GM19467 (cell line): ENCODE data around the gene ZNF580.

Experiments used
- ATAC-seq: cut with Tn5 transposase; IDR thresholded peaks from one replicate; pipeline ENCODE4 v1.9.1; 2021; ENCODE audit warnings: mild to moderate bottlenecking, moderate library complexity; ENCODE audit not compliant: unreplicated experiment

The ZNF580 gene

DNA sequence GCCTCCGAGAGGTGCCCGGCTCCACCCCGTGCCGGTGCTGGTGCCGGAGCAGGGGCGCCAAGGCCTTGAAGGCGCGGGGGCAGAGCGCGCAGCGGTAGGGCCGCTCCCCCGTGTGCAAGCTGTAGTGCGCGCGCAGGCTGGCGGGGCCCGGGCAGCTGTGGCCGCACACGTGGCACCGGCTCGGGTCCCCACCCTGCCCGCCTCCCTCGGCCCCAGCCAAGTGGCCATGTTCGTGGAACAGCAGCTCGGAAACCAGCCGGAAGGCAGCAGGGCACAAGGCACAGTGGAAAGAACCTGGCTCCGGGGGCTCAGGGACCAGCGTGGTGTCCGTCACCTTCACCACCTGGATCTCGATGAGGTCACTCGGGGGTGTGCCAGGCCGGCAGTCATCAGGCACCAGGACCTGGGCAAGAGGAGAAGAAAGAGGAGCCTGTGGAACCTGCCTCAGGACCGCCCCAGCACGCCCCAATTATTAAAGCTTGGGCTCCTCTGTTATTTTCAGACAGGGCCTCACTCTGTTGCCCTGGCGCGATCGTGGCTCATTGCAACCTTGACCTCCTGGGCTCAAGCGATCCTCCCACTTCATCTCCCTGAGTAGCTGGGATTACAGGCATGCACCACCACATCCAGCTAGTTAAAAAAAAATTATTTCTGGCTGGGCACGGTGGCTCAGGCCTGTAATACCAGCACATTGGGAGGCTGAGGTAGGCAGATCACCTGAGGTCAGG lies 18.4 kb upstream of the ZNF580 start:
- no peak for ATAC-seq

DNA sequence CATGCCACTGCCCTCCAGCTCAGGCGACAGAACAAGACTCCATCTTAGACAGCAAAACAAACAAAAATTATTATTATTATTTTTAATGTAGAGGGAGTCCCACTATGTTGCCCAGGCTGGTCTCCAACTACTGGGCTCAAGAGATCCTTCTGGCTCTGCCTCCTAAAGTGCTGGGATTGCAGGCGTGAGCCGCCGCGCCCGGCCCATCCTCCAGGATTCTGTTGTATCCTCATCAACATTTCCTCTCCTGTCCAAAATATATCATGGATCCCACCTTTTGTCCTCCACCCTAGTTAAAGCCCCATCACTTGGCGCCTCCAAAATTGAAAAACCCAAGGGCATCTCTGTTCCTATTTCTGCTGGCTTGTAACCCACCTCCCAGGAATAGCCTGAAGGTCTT lies 17.7 kb upstream of the ZNF580 start:
- no peak for ATAC-seq

DNA sequence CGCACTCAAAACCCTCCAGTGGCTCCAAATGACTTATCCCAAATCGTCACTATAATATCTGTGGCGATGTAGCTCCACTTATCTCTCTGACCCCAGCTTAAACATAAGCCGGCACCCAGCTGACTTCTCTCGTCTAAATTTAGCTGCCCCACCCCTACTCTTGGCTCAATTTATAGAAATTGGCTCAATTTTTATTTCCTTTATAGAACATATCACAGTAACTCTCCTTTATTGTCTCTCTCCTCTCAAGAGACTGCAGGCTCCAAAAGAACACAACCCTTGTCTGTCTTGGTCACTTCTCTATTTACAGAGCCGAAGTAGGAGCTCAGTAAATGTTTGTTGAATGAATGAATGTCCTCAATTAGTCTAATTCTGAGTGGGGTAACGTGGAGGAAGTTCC lies 17.2 kb upstream of the ZNF580 start:
- no peak for ATAC-seq

DNA sequence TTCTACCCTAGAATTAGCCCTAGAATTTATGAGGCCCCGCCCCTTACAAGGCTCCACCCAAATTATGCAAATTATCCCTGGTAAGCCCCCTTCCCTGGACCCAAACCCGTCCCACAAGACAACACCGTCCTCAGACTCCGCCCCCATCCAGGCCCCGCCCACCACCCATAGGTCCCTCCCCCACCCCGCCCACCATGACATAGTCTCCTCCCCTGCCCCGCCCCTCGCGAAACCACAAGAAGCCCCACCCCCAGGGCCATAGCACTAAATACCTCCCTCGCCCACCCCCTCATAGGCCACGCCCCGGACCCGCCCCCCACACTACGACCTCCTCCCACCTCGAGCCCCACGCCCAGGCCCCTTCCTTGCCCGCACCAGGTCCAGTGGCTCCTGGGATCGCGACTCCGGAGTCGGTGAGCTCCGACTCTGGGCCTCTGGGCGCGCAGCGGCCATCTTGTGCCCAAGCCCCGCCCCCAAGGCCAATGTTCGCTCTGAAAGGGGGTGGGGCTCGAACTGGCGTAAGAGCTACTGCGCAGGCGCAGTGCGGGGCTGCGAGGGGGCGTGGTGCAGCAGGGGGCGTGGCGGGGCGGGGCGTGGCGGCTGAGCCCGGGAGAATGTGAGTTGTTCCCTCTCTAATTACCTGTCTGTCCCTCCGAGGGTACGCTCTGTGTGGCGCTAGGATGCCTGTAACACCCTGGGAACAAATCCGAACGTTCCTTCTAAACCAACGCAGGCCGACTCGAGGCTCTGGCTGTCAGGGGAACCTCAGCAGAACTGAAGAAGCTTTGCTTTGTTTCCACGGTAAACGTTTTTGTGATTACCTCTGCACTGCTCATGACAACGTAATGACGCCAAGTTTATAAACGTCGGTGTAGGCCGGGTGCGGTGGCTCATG lies 16.4 kb upstream of the ZNF580 start, which contains the start of gene ZNF784:
Gene ZNF784 (minus strand): TSS at position 458 of the 895 bp plus-strand sequence. CDS start 5 bp downstream, at position 453.
- no peak for ATAC-seq

DNA sequence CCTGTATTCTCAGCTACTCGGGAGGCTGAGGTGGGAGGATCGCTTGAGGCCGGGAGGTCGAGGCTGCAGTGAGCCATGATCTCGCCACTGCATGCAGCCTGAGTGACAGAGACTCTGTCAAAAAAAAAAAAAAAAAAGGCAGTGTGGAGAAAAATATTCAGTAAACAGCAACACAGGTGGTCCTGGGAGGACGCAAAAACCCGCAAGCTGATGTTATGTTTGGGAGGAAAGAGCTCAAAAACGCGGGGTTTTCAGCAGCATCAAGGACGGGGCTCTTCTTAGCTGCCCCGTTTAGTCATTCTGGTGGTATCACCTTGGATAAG lies 15.8 kb upstream of the ZNF580 start:
- ATAC-seq = no peak

DNA sequence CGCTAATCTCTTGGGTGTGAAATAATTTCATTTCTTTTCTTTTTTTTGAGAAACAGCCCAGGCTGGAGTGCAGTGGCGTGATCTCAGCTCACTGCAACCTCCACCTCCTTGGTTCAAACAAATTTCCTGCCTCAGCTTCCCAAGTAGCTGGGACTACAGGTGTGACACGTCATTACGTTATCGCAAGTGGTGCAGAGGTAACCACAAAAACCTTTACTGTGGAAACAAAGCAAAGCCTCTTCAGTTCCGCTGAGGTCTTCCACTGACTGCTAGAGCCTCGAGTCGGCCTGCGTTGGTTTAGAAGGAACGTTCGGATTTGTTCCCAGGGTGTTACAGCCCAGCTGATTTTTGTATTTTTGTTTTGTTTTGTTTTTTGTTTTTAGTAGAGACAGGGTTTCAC lies 14.5 kb upstream of the ZNF580 start:
- no peak for ATAC-seq

DNA sequence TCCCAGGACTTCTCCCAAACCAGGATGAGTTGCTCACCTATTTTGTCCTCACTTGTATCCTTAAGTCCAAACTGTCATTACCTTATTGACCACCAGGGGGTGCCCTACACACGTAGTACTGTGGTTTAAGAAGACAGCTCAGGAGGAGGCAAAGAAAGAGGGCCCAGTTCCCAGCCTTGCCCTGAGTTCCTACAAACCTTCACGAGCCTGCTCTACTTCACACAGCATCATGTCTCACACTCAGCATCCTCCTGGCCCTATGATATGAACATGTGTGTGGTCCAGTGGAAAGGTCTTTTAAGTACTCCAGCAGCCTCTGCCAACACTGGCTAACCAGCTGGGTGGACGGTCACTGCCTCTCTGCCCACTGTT lies 8.4 kb upstream of the ZNF580 start:
- ATAC-seq = no peak

DNA sequence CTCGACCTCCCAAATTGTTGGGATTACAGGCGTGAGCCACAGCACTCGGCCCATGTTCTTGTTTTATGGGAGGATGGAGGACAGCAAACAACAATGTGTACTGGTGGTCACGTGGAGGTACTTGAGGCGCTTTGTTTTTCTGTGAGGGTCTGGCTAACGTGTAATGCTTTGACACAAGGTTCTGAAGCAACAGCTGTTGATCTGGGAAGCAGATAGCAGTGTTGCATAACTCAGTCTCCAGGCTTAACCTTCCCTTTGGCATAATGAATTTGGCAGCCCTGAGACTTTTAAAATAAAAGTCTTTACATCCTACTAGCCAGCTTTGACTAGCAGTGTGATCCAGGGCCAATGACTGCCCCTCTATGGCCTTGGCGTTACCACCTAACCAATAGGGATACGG lies 6.9 kb upstream of the ZNF580 start:
- ATAC-seq = no peak

DNA sequence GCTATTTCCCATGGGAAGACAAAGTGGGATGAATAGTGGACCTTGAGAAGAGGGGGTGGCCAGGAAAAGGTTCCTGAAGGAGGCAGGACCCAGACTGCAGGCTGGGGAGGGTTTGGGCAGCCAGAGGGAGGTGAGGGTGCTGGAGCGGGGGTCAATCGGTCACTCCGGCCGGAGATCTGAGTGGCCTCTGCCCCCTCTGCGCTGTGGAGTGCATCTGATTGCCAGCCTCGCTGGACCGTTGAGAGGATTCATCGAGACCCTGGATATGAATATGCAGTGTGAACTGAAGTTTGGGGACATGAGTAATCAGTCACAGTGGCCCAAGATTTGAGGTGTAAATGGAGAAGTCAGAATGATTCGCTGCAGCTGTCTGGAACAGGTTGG lies 5.5 kb upstream of the ZNF580 start:
- ATAC-seq = no peak

DNA sequence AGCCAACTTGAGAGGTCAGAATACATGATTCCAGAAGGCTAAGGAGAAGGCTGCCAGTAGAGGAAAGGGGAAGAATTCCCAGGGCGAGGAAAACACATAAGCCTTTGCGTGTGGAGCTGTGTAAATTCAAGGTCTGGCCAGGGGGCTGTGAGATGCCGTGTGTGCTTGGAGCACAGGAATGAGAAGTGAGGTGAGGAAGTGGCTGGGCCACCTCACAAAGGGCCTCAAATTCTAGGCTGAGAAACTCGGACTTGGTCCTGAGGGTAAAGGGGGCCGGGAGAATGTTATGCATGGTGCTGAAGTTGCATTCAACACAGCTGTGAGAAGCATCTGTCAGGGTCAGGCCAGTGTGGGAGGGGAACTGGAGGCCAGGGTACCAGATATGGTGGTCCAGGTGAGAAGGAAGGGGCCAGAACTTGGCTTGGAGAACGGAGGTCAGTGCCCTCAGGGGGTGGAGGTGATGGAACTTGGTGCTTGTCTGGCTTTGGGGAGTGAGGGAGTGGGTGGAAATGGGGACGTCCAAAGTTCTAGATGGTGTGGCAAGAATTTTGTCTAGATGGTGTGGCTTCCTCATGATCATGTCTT lies 4.9 kb upstream of the ZNF580 start:
- ATAC-seq = no peak

DNA sequence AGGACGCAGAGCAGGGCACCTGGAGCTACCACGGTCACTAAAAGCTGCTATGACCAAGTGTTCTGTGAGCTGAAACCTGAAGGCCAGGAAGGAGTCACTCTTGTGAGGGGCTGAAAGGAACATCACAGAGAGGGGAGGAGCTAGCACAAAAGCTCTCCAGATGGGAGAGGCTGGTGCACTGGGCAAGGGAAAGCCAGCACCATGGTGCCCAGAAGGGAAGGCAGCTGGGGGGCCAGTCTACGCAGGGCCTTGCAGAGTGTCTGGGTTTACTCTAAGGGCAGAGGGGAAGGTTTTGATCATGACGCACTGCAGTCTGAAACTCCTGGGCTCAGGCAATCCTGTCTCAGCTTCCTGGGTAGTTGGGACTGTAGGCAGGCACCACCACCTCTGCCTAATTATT lies 4.1 kb upstream of the ZNF580 start:
- ATAC-seq = no peak

DNA sequence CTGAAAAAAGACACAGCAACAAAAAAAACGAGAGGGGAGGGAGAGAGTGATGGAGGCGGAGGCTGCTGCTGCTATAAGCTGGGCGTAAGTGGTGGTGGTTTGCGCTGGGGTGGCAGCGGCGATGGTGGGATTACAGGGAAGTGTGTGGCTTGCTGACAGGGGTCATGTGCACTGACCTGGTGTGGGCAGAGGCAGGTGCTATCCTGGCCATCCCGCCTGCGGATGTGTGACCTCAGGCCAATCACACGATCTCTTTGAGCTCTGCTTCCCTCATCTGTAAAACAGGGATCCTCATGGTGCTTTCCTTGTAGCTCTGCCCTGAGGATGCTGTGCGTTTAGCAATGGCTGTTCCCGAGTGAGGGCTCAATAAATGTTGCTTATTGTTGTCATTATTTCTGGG lies 3.3 kb upstream of the ZNF580 start:
- ATAC-seq = no peak

DNA sequence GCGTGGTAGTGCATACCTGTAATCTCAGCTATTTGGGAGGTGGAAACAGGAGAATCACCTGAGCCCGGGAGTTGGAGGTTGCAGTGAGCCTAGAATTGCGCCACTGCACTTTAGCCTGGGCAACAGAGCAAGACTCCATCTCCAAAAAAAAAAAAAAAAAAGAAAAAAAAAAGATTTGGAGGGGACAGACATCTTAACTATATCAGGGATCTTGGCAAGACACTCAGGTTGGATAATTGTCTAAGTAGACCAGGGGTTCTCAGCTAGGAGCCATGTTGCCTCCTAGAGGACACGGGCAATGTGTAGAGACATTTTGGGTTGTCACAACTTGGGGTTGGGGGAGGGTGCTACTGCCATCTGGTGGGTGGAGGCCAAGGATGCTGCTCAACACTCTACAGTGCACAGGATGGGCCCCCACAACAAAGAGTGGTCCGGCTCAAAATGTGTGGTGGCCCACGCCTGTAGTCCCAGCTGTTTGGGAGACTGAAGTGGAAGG lies 1.9 kb upstream of the ZNF580 start:
- ATAC-seq = no peak

DNA sequence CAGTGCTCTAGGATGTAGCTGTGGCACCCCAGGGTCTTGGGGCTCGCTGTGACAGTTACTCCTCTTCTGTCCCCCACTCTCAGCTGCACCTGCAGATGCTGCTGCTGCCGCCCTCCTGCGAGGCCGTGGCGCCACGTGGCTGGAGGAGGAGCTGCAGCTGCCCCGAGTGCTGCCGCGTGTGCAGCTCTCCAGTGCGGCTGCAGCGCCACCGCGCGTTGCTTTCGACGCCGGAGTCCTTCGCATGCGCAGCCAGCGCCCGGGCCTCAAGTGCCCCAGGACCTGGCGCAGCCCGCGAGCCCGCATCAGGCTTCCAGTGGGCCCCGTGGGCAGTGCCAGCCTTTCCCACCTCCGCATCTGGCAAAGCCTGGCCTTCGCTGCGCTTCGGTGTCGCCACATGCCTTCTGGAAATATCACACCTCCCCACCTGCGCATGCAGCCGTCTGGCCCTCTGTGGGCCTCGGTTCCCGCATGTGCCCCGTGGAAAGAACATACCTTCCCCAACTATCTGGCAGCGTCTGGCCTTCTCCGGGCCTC lies 692 bp upstream of the ZNF580 start:
- ATAC-seq = no peak

DNA sequence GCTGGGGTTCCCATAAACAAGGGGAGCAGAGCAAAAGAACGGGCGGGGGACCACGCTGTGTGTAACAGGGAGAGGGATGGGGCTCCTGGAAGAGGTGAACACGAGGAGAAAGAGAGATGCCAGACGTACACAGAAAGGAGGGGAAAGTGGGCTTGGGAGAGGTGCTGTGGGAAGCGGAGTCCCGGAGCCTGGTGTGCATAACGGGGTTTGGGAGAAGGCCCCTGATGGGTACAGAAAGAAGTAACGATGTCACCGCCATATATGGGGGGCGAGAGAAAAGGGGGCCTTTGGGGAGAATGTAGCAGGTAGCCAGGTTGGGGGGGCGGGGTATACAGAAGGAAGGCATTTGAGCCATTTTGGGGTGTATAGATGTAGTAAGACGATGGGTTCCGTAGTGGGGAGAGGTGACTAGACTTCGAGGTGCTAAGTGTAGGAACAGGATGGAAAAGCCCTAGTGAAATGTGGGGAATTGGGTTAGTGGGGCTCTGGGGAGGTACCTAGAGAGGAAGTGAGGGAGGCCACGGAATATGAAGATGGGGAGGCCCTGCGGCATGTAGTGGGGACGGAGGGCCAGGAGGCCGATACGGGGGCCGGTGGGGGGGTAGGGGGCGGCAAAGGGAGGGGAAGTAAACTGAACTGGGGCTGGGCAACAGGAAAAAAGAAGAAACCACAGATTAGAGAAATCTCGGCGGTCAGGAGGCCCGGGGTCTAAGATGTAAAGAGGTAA lies 787 bp downstream of the ZNF580 start:
- ATAC-seq = no peak

DNA sequence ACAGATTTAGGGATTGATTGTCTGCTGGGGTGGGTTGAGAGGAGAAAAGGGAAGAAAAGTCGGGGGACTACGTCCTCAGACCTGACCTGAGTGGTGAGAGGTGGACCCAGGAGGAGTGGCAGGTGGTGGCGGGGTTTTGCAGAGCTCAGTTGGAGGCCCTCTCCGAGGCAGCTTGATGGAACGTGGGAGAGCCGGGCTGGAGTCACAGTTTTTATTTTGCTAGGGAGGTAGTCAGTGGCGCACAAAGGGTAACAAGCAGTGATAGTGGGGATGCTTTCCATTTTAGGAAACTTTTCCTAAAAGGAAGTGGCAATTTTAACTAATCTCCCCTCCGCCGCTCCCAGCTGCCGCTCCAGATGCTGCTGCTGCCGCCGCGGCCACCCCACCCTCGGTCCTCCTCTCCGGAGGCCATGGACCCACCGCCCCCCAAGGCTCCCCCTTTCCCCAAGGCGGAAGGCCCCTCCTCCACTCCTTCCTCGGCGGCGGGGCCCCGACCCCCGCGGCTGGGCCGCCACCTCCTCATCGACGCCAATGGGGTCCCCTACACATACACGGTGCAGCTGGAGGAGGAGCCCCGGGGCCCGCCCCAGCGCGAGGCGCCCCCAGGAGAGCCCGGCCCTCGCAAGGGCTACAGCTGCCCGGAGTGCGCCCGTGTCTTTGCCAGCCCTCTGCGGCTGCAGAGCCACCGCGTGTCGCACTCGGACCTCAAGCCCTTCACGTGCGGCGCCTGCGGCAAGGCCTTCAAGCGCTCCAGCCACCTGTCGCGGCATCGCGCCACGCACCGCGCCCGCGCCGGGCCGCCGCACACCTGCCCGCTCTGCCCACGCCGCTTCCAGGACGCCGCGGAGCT lies 1.6 kb downstream of the ZNF580 start:
- ATAC-seq = no peak

DNA sequence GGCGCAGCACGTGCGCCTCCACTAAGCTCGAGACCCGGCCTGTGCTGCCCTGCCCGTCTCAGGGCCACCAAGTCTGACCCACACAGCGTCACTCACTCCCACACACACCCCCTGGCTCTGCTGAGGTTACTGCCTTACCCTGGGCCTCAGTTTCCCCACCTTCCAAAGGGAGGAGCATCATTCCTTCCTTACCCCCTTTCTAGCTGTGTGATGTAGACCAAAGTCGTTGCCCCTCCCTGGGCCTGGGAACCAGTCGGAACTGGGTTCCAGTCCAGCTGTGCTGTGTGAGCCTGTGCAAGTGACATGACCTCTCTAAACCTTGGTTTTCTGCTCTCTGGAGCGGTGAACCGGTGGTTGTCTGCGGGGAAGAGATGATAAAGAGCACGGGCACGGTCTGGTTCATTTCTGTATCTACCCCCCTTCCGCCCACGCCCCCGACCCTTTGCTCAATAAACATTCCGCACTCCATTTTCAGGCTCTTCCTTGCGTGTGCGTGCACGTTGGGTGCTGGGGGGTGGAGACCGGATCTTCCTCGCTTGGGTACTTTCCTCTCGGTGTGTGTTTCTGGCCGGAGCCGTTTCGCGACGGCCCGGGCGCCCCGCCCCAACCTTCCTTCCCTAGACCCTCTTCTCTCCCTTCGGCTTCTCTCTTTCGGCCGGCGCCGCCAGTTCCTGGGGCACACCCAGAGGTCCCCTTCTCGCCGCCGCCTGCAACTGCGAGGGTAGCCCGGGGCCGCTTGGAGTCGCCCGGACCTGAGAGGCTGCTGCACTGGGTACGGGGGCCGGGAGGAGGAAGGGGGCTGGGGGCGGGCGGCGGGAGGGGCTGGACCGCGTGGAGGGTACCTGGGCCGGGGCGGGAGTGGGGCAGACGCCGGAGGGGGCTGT lies 2.4 kb downstream of the ZNF580 start, which contains the start of gene ZNF581:
Gene ZNF581 (plus strand): TSS at position 647 of the 884 bp plus-strand sequence. CDS start 923 bp downstream, outside the sequence.
- no peak for ATAC-seq

DNA sequence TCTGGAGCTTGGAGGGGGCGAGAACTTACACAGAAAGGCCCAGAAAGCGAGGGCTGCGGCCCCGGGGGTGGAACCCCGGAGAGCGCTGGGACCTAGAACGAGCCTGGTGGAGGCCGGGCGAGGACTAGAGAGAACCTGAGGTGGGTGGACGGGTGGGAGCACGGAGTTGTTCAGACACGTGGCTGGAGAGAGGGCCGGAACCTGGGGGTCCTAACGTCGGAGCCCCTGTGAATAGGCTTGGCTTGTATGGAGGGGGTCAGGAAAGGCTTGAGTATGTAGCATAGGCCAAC lies 3.0 kb downstream of the ZNF580 start:
- ATAC-seq = no peak

DNA sequence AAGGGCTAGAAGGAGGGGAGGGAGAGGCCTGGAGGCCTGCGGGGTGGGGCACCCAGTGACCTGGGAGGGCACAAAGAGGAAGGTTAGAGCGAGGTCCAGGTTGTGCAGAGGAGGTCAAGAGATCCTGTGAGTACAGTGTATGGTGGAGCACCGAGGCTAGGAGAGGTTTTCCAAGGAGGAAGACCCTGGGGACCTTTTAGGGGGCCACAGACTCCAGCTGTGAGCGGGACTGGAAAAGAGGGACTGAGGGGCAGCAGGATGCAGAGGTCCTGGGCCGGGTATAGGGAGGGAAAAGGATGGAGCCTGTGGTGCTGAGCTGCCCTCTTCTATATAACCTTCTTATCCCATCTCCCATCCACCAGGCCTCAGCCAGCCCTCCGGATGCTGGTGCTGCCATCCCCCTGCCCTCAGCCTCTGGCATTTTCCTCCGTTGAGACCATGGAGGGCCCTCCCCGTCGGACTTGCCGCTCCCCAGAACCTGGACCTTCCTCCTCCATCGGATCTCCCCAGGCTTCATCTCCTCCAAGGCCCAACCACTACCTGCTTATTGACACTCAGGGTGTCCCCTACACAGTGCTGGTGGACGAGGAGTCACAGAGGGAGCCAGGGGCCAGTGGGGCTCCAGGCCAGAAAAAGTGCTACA lies 3.5 kb downstream of the ZNF580 start:
- ATAC-seq = no peak
